Ammon's horn (tissue), 1 donor: ENCODE data around the gene DTD1.
A peak's percentile ranks its signal among the peaks of the same experiment; 100 is the strongest.
"Not testable (repeated sequence)": the region's sequence is repeated elsewhere in the genome, so short reads cannot be mapped to it uniquely, and the experiment has no call there.

Experiments
- DNase-seq: peaks from one replicate; pipeline ENCODE4 v3.0.0-alpha.2; 2016; ENCODE audit warnings: low spot score

Gene DTD1

DNA sequence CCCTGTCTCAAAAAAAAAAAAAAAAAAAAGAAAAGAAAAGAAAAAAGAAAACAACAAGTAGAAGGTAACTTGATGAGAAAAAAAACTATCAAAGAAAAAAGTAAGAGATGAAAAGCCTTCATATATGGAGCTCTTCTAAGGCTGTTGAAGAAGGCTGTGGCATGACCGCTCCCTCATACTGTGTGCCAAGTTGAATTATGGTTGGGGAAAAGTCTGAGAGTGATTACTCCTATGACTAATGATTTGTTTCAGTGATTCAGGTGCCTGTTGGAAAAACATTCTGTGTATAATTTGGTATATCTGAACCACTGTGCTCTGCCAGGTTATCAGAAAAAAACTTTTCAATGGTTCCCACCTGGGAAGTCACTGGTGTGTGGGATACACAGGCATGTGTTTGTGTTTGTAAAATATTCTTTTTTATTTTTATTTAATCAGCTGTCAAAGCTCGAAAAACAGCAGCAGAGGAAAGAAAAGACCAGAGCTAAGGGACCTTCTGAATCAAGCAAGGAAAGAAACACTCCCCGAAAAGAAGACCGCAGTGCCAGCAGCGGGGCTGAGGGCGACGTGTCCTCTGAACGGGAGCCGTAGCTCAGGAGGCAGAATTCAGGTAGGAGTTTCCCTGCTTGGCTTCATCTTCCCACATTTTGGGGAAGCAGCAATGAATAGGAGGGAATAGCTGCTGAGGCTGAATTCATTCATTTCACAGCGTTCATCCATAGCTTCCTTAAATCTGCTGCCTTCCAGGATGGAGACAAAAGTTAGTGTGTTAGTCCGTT is 156.0 kb downstream of the DTD1 start:
- DNase-seq, result no peak

DNA sequence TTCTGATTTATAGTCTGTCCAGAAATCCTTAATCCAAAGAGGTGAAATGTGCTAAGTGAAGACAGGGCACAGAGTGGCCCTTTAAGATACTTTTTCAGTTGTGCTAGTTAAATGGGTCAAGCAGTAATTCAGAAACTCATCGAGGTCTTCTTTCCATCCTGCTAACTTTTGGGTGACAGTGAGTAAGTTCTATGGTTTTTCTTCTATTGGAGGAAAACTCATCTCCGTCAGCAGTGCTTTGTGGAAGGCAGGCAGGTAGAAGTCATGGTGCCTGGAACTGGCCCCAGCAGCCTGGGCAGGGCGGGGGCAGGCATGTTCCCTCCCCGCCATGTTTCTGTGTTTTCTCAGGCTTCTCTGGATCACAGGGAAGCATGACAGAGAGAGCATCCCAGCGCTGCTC is 159.2 kb downstream of the DTD1 start:
- DNase-seq, result no peak

DNA sequence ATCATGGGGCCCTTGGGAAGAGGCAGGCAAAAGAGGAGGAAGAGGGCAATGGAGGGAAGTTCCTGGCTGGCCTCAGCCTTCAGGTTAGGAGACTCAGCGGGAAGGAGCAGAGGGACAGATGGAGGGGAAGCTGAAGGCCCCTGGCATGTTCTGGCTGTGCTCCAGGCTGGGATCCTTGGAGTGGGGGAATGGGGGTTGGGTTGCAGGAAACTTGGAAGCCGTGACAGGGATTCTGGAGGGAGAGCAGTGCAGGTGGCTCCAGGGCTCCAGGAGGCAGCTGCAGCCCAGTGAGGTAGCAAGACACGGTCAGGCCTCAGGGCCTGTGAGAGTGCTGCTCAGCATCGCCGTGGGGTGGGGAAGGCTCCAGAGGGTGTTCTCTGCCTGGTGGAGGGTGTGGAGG is 161.1 kb downstream of the DTD1 start:
- DNase-seq, result no peak

DNA sequence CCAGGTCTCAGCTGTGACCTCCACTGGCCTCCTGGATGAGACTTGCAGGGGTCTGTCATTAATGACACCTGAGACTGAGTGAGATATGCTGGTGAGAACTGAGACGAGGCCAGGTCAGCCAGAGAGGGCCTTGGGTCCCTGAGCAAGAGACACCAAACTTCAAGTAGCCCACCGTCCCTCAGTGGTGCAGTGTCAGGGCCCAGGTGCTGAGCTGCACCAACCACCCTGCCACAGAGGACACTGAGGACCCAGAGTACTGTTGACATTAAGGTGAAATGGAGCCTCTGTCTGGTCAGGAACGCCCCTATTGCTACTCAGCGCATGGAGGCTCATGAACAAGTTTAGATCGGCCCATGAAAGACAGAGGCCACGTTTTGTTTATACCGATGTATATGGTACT is 161.7 kb downstream of the DTD1 start:
- DNase-seq, result no peak

- DNase-seq, result no peak
These were observed 162.9 kb downstream of the DTD1 start for GRCh38 chr20:18750735-18751134.

DNA sequence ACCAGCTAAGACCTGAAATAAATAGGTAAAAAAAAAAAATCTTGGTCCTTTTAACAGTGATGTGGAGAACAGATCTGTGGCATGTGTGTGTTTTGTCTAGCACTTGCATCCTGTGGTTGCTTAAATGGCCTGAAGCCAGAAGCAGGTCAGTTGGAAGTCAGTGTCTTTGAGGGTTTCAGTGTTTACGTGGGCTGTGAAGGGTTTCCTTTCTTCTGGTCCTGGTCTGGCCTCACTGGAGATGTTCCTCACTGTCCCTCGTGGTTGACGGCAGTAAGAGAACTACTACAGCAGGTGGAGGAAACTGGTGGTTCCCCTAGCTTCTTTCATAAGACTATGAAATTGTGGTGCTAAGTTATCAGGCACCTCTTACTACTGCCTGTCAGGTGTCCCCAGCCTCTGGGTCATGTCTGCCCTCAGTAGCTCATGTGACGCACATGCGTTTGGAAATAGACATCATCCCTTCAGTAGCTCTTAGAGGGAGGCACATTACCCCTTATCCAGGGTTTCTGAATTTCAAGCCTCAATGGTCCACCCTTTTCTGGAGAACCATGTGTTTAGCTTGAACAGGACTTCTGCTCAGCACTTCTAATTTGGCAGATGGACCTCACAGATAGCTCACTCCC is 166.3 kb downstream of the DTD1 start:
- no peak for DNase-seq

- no peak for DNase-seq
These were observed 166.8 kb downstream of the DTD1 start for GRCh38 chr20:18754653-18755045.

DNA sequence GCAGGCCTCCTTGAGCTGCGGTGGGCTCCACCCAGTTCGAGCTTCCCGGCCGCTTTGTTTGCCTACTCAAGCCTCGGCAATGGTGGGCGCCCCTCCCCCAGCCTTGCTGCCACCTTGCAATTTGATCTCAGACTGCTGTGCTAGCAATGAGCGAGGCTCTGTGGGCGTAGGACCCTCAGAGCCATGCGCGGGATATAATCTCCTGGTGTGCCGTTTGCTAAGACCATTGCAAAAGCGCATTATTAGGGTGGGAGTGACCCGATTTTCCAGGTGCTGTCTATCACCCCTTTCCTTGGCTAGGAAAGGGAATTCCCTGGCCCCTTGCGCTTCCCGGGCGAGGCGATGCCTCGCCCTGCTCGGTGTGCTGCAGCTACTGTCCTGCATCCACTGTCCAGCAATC is 173.0 kb downstream of the DTD1 start:
- not testable (repeated sequence) for DNase-seq

GRCh38 chr20:18767676-18768075 is 179.8 kb downstream of the DTD1 start:
- no peak for DNase-seq

GRCh38 chr20:18773566-18773965 is 185.7 kb downstream of the DTD1 start:
- no peak for DNase-seq

- DNase-seq, result no peak
These were observed 186.4 kb downstream of the DTD1 start for GRCh38 chr20:18774207-18774606.

GRCh38 chr20:18775633-18776032 is 187.8 kb downstream of the DTD1 start:
- DNase-seq, result no peak

GRCh38 chr20:18778690-18779392 is 191.0 kb downstream of the DTD1 start:
- no peak for DNase-seq

DNA sequence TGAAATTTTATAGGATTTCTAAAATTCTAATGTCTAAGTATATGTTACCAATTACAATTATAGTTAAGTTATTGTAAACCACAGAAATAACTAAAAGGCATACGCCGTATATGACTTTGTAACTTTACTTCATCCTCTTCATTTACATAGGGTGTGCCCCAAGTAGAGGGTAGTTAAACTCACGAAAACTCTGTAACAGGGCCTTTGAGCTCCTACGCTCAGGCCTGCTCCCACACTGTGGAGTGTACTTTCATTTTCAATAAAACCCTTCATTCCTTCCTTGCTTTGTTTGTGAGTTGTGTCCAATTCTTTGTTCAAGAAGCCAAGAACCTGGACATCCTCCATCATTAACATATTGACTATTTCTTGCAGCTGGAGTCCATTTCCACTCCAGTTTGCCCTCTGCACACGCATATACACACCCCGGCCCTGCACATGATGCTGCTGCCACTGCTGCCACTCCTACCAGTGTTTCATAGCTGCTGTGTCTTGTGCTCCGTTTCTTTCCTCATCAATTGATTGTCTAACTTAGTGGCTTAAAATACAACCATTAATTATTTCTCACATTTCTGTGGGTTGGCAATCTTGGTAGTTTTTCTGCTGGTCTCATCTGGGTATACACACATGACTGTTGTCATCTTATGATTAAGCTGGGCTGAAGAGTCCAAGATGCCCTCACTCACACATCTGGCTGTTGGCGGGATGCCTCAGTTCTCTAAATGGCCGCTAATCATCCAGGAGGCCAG is 192.7 kb downstream of the DTD1 start:
- no peak for DNase-seq

DNA sequence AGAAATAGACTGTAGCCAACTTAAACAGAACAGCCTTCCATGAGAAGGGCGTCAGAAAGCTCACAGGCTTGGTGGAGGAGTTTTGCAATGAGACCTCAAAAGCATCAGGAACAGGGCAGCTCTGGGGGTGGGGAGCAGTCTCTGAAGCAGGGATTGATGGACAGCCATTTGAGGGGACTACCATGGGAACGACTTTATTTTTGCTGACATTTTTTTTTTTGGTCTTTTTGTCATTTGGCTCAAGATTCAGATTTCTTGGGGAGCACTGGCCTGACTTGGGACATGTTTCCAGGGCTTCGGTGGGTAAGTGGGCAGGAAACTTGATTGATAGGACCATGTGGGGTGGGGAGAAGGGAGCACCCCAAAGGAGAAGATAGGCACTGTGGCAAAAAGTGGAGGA is 193.7 kb downstream of the DTD1 start:
- DNase-seq, result no peak

DNA sequence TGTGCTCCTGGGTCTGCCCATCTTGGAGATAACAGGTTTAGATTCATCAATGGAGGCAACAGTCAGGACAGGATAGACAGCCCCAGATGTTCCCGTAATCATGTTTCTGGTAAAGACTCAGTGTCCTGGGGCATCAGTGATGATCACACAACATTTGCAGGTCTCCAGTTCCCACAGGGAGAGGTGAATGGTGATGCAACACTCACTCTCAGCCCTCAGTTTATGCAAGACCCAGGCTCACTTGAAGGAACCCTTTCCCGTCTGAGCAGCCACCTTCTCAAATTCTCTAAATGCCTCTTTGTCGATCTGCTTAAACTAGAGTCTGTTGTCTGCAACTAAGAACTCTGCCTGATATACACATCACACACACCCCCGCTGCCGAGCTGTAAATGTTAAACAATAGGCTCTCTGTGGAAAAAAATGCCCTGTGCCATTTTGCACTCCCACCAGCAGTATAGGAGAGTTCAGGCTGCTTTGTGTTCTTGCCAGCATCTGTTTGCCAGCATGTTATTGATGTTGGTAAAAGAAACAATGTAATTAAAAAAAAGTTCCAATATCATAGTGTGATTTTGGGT is 195.6 kb downstream of the DTD1 start:
- peak; percentile 19 for DNase-seq

- not testable (repeated sequence) for DNase-seq
These were observed 199.2 kb downstream of the DTD1 start for GRCh38 chr20:18787046-18787445.

GRCh38 chr20:18788021-18788420 is 200.2 kb downstream of the DTD1 start:
- DNase-seq, result no peak

- no peak for DNase-seq
These were observed 202.9 kb downstream of the DTD1 start for GRCh38 chr20:18790787-18791186.

GRCh38 chr20:18793625-18794427 is 206.0 kb downstream of the DTD1 start:
- DNase-seq, result peak; percentile 99

GRCh38 chr20:18794428-18794787 is 206.6 kb downstream of the DTD1 start:
- DNase-seq, result no peak
